Erythroblast (primary cell): ENCODE measurements around the gene FZR1.

Experiments used
- GATA1 ChIP-seq: IDR thresholded peaks from 2 replicates; pipeline ENCODE4 v1.6.1; 2011; ENCODE audit warnings: low read depth, mild to moderate bottlenecking, control low read depth, low read length, moderate library complexity
- POLR2A ChIP-seq: IDR thresholded peaks from 2 replicates; pipeline ENCODE4 v1.6.1; 2011; ENCODE audit warnings: mild to moderate bottlenecking, low read length

GRCh38 chr19:3507371-3508120 is 1.4 kb downstream of the FZR1 start:
- no peak for TF ChIP-seq POLR2A
- TF ChIP-seq GATA1 = no peak
